ENCODE measurements around the gene TPM4.

The TPM4 gene

GRCh38 chr19:16134510-16134909, 58.2 kb downstream of the TPM4 start:
- DNase-seq = no peak

GRCh38 chr19:16135430-16136127, 59.3 kb downstream of the TPM4 start:
- no peak for DNase-seq

- no peak for DNase-seq
Observed at GRCh38 chr19:16136185-16136999, 60.1 kb downstream of the TPM4 start.

GRCh38 chr19:16139752-16140151, 63.5 kb downstream of the TPM4 start:
- no peak for DNase-seq

- no peak for DNase-seq
Observed at GRCh38 chr19:16141043-16141442, 64.7 kb downstream of the TPM4 start.

GRCh38 chr19:16142032-16142580, 65.8 kb downstream of the TPM4 start:
- DNase-seq = peak; percentile 67 to 75

- peak in 1 of 2 donors; percentile 10 for DNase-seq
Observed at GRCh38 chr19:16143399-16144215, 67.3 kb downstream of the TPM4 start, which contains the start of gene HSH2D. Gene HSH2D, plus strand, starts transcription at chr19:16143685. Its CDS starts 5,066 bp downstream, at chr19:16148751.

- DNase-seq = no peak
Observed at GRCh38 chr19:16144216-16144581, 67.9 kb downstream of the TPM4 start.

GRCh38 chr19:16146112-16146511, 69.8 kb downstream of the TPM4 start:
- DNase-seq = no peak

- no peak for DNase-seq
Observed at GRCh38 chr19:16148443-16149229, 72.3 kb downstream of the TPM4 start.

Data from inflammatory macrophage treated with lipopolysaccharide for 1 hour (primary cell).